IPS-18a (cell line): ENCODE data around the gene BRIX1.
"Not testable (repeated sequence)": the region's sequence is repeated elsewhere in the genome, so short reads cannot be mapped to it uniquely, and the experiment has no call there.

Experiments
- H3K27ac ChIP-seq: one replicate; pipeline ENCODE4 v1.5.1; 2013; ENCODE audit warnings: low read length
- H3K27me3 ChIP-seq: one replicate; pipeline ENCODE4 v1.6.1; 2013; ENCODE audit warnings: mild to moderate bottlenecking, low read length; ENCODE audit not compliant: control insufficient read depth, insufficient read depth
- H3K36me3 ChIP-seq: one replicate; pipeline ENCODE4 v1.6.1; 2013; ENCODE audit warnings: low read depth, low read length; ENCODE audit not compliant: control insufficient read depth
- H3K4me1 ChIP-seq: one replicate; pipeline ENCODE4 v1.6.1; 2013; ENCODE audit warnings: low read depth, low read length; ENCODE audit not compliant: control insufficient read depth
- H3K4me3 ChIP-seq: one replicate; pipeline ENCODE4 v1.5.1; 2013; ENCODE audit warnings: low read length
- H3K9ac ChIP-seq: one replicate; pipeline ENCODE4 v1.6.1; 2013; ENCODE audit warnings: mild to moderate bottlenecking, low read length, moderate library complexity
- H3K9me3 ChIP-seq: one replicate; pipeline ENCODE4 v1.6.1; 2013; ENCODE audit warnings: low read depth, low read length; ENCODE audit not compliant: control insufficient read depth

Gene BRIX1

GRCh38 chr5:34916518-34916917, 1.0 kb downstream of the BRIX1 start:
- peaks cover 8% of the 10 kb centered on the region for H3K4me1 ChIP-seq

DNA sequence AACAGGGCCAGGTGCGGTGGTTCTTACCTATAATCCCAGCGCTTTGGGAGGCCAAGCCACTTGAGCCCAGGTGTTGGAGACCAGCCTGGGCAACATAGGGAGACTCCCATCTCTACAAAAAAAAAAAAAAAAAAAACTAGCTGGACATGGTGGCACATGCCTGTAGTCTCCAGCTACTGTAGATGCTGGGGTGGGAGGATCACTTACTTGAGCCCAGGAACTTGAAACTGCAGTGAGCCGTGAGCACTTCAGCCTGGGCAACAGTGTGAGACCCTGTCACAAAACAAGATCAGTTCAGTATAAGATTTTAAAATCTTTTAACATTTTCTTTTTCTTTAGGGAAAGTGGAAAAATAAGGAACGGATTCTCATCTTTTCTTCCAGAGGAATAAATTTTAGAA, 2.5 kb downstream of the BRIX1 start:
- Histone ChIP-seq H3K9me3 (no peaks in the 10 kb centered on the region), H3K27me3 (no peaks in the 10 kb centered on the region), H3K4me1 (peaks cover 8% of the 10 kb centered on the region), H3K36me3 (peaks cover 44% of the 10 kb centered on the region), H3K9ac (no peak overlapping the region), H3K4me3 (no peak overlapping the region), H3K27ac (no peak overlapping the region)

More at GRCh38 chr5:34916518-34916917, 1.0 kb downstream of the BRIX1 start:
- peak overlapping the region; percentile 5 for H3K27ac ChIP-seq
- H3K9ac ChIP-seq = peak overlapping the region; percentile 99
- H3K4me3 ChIP-seq = peak overlapping the region; percentile 87
- no peaks in the 10 kb centered on the region for H3K9me3 ChIP-seq
- H3K36me3 ChIP-seq = peaks cover 37% of the 10 kb centered on the region
- no peaks in the 10 kb centered on the region for H3K27me3 ChIP-seq

DNA sequence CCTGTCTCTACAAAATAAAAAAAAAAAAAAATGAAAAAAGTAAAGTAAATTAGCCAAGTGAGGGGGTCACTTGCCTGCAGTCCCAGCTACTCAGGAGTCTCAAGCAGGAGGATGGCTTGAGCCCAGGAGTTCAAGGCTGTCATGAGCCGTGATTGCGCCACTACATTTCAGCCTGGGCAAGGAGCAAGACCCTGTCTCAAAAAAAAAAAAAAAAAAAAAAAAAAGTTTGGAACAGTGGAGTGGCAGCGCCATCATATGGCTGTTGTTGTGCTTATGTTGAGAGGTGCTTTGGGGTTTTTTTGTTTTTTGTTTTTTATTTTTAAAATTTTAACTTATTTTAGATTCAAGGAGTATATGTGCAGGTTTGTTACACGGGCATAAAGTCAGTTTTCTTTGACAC, 3.6 kb downstream of the BRIX1 start:
- Histone ChIP-seq H3K9me3 (no peaks in the 10 kb centered on the region), H3K27ac (no peak overlapping the region), H3K27me3 (no peaks in the 10 kb centered on the region), H3K4me3 (no peak overlapping the region), H3K36me3 (peaks cover 54% of the 10 kb centered on the region), H3K9ac (no peak overlapping the region), H3K4me1 (peaks cover 6% of the 10 kb centered on the region)

DNA sequence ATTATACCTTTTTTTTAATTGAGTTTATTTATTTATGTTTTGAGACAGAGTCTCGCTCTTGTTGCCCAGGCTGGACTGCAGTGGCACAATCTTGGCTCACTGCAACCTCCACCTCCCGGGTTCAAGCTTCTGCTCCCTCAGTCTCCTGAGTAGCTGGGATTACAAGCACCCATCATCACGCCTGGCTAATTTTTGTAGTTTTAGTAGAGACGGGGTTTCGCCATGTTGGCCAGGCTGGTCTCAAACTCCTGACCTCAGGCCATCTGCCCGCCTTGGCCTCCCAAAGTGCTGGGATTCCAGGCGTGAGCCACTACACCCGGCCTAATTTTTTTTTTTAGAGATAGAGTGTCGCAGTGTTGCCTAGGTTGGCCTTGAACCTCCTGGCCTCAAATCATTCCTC, 7.7 kb downstream of the BRIX1 start:
- H3K27ac ChIP-seq, H3K9me3 ChIP-seq, H3K4me3 ChIP-seq, H3K27me3 ChIP-seq, H3K4me1 ChIP-seq, H3K9ac ChIP-seq: not testable (repeated sequence)
- H3K36me3 ChIP-seq = peaks cover 81% of the 10 kb centered on the region

- peaks cover 3% of the 10 kb centered on the region for H3K4me1 ChIP-seq
- peaks cover 76% of the 10 kb centered on the region for H3K36me3 ChIP-seq
Observed at GRCh38 chr5:34923694-34924461, 8.4 kb downstream of the BRIX1 start.

GRCh38 chr5:34924462-34924765, 8.9 kb downstream of the BRIX1 start:
- Histone ChIP-seq H3K9ac (no peak overlapping the region), H3K4me3 (no peak overlapping the region), H3K9me3 (no peaks in the 10 kb centered on the region), H3K36me3 (peaks cover 72% of the 10 kb centered on the region), H3K27ac (no peak overlapping the region), H3K4me1 (peaks cover 4% of the 10 kb centered on the region), H3K27me3 (no peaks in the 10 kb centered on the region)

More at GRCh38 chr5:34923694-34924461, 8.4 kb downstream of the BRIX1 start:
- no peaks in the 10 kb centered on the region for H3K27me3 ChIP-seq
- H3K4me3 ChIP-seq = no peak overlapping the region
- H3K9me3 ChIP-seq = no peaks in the 10 kb centered on the region
- no peak overlapping the region for H3K9ac ChIP-seq
- no peak overlapping the region for H3K27ac ChIP-seq

DNA sequence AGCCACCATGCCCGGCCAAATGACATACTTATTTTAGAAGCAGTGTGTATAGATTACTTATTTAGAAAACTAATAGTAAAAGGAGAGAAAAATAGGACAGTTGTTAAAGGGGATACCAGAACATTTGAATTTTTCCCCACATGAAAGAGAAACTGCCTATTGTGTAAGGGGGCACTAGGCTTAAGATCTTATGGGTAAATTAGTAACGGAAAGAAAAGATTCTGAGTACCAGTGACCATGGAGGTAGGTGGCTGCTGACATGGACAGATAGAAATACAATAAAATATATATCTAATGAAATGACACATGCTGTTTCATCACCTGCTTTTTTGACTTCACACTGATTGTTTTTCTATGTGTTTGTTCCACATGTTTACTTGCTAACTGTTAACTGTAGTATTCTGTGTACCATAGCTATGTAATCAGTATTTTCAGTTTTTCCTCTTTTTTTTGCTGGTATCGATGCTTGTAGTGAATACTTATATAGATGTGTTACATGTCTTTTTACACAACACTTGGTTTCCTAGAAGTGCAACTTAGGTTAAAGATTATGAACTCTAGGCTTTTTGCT, 10.9 kb downstream of the BRIX1 start:
- Histone ChIP-seq H3K9me3 (no peaks in the 10 kb centered on the region), H3K27ac (no peak overlapping the region), H3K4me1 (peaks cover 12% of the 10 kb centered on the region), H3K9ac (no peak overlapping the region), H3K4me3 (no peak overlapping the region), H3K27me3 (no peaks in the 10 kb centered on the region), H3K36me3 (peaks cover 52% of the 10 kb centered on the region)

DNA sequence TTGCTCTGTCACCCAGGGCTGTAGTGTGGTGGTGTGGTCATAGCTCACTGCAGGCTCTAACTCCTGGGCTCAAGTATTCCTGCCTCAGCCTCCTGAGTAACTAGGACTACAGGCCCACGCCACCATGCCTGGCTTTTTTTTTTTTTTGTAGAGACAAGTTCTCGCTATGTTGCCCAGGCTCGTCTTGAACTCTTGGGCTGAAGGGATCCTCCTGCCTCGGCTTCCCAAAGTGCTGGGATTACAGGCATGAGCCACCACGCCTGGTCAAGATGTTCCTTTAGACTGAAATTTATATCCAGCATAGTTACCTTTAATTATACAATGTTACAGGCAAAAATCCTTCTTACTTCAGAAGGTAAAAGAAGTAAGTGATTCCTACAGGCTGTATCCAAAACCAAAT, 12.3 kb downstream of the BRIX1 start:
- H3K4me1 ChIP-seq = peaks cover 13% of the 10 kb centered on the region
- H3K27ac ChIP-seq = no peak overlapping the region
- peaks cover 39% of the 10 kb centered on the region for H3K36me3 ChIP-seq
- H3K9ac ChIP-seq = no peak overlapping the region
- H3K4me3 ChIP-seq = no peak overlapping the region
- H3K9me3 ChIP-seq = no peaks in the 10 kb centered on the region
- no peaks in the 10 kb centered on the region for H3K27me3 ChIP-seq

GRCh38 chr5:34928267-34928666, 12.8 kb downstream of the BRIX1 start:
- H3K9me3 ChIP-seq = no peaks in the 10 kb centered on the region
- H3K27me3 ChIP-seq = no peaks in the 10 kb centered on the region
- peaks cover 13% of the 10 kb centered on the region for H3K4me1 ChIP-seq
- no peak overlapping the region for H3K9ac ChIP-seq
- peak overlapping the region; percentile 65 for H3K4me3 ChIP-seq
- no peak overlapping the region for H3K27ac ChIP-seq
- peaks cover 34% of the 10 kb centered on the region for H3K36me3 ChIP-seq

DNA sequence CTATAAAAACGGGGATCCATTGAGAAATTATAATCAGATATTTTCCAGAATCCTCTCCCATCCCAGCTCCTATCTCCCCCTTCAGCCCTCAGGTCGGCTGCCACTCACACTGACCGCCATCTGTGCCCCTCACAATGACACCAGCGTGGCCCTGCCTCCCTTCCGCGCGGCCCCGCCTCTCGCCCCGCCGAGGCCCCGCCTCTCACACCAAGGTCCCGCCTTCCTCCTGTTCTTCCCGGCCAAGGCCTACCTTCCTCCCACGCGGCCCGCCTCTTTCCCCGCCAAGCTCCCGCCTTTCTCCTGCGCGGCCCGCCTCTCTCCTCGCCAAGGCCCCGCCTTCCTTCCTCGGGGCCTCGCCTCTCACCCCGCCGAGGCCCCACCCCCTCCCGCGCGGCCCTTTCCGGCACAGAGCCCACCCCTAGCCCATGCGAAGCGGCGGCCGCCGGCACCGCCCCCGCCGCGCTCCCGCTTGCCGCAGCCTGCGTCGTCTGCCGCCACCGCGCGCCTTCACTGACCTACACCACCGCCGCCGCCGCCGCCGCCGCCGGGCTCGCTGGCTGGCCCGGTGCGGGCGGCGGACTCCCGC, 13.7 kb downstream of the BRIX1 start, which contains the start of gene DNAJC21:
Gene DNAJC21, plus strand, starts transcription at position 426 of the 586 bp plus-strand sequence. CDS start 261 bp downstream, outside the sequence.
- Histone ChIP-seq H3K9me3 (no peaks in the 10 kb centered on the region), H3K36me3 (peaks cover 25% of the 10 kb centered on the region), H3K4me3 (peak within 1 kb of the TSS; percentile 74), H3K4me1 (peaks cover 13% of the 10 kb centered on the region), H3K27ac (peak within 1 kb of the TSS; percentile 66), H3K9ac (peak within 1 kb of the TSS; percentile 65), H3K27me3 (no peaks in the 10 kb centered on the region)

- Histone ChIP-seq H3K9ac (peak overlapping the region; percentile 65), H3K27me3 (no peaks in the 10 kb centered on the region), H3K9me3 (no peaks in the 10 kb centered on the region), H3K4me3 (peak overlapping the region; percentile 74), H3K36me3 (peaks cover 18% of the 10 kb centered on the region), H3K27ac (peak overlapping the region; percentile 66), H3K4me1 (peaks cover 13% of the 10 kb centered on the region)
Observed at GRCh38 chr5:34929720-34930461, 14.4 kb downstream of the BRIX1 start.
